ENCODE measurements around the gene GDPGP1.

The GDPGP1 gene

DNA sequence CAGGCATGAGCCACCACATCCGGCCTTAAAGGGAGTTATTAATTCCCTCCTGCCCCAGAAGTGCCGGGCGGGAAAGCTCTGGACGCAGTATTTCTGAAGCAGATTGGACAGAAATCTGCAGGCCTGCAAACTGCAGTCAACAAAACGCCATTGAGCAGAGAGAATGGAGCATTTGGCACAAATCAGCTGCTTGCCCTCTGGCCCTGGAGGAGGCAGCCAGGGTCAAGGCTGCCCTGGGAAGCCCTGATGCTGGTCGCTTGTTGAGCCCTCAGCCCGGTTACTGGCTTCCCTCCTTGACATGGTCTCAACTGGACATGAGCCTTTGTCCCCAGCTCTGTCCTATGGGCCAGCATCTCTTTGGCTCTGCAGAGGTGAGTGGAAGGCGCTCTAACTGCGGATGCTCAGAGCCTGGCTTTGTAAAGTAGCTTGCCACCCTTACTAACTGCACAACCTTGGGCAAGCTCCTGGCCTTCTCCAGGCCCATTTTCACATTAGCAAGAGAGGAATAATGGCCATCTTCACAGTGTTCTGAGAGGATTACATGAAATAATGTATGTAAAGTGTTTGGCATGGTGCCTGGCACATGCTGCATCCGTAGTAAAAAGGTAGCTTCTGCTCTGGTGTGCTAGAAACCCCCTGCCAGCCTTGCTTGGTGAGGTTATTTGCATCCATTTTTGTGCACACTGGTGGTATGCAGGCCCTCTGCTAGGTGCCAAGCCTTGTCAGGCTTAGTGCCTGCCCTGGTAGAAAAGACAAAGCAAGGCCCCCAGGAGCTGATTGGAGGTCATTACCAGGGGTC lies 28.8 kb upstream of the GDPGP1 start:
- TF ChIP-seq CTCF (IDR thresholded peaks at IDR 0.05; ENCODE audit: low read depth, low read length, missing control alignments) = no peak
- no peak for DNase-seq (ENCODE audit: low read depth)
- no peak overlapping the region for H3K4me3 ChIP-seq (ENCODE audit: low read depth, low read length)

- DNase-seq (ENCODE audit: low read depth) = no peak
- no peak overlapping the region for H3K4me3 ChIP-seq (ENCODE audit: low read depth, low read length)
These were observed 28.1 kb upstream of the GDPGP1 start for GRCh38 chr15:90205886-90206285.

DNA sequence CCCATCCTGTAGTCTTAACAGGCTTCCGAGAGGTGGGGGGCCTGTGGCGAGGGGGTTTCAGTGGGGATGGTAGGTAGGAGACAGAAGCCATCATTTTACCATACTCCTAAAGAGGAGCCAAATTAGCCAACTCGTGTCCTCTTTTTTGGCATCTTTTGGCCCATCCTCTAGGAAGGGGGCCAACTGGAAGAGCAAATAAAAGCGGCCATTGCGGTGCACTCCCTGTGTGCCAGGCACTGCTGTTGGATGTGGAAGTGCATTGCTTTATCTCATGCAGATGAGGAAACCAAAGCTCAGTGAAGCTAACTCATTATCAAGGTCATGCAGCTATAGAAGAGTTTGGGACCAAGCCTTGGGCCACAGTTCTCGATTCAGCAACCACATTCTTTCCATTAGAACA lies 26.8 kb upstream of the GDPGP1 start:
- no peak for DNase-seq (ENCODE audit: low read depth)
- H3K4me3 ChIP-seq (ENCODE audit: low read depth, low read length) = no peak overlapping the region
- no peak for TF ChIP-seq CTCF (IDR thresholded peaks at IDR 0.05; ENCODE audit: low read depth, low read length, missing control alignments)

More at GRCh38 chr15:90205886-90206285, 28.1 kb upstream of the GDPGP1 start:
- no peak for TF ChIP-seq CTCF (IDR thresholded peaks at IDR 0.05; ENCODE audit: low read depth, low read length, missing control alignments)

- no peak overlapping the region for H3K4me3 ChIP-seq (ENCODE audit: low read depth, low read length)
- no peak for TF ChIP-seq CTCF (IDR thresholded peaks at IDR 0.05; ENCODE audit: low read depth, low read length, missing control alignments)
- no peak for DNase-seq (ENCODE audit: low read depth)
These were observed 25.7 kb upstream of the GDPGP1 start for GRCh38 chr15:90208356-90208755.

DNA sequence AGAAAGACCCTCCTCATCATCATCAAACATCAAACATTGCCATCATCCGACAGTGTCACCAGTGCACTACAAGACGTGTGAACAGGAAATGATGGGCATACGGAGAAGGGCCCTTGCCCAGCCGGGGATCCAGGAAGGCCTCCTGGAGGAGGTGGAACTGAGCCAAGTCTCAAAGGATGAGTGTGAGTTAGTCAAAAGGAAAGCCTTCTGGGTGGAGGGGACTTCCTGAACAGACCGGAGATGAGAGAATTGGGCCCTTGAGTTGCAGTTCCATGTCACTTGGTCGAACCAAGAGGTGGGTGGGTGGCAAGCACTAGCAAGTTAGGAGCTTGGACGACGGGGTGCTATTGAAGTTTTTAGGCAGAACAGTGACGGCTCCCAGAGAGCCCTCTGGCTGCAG lies 24.4 kb upstream of the GDPGP1 start:
- H3K4me3 ChIP-seq (ENCODE audit: low read depth, low read length) = no peak overlapping the region
- no peak for DNase-seq (ENCODE audit: low read depth)
- TF ChIP-seq CTCF (IDR thresholded peaks at IDR 0.05; ENCODE audit: low read depth, low read length, missing control alignments) = no peak

GRCh38 chr15:90210593-90210992 lies 23.4 kb upstream of the GDPGP1 start:
- TF ChIP-seq CTCF (IDR thresholded peaks at IDR 0.05; ENCODE audit: low read depth, low read length, missing control alignments) = no peak
- DNase-seq (ENCODE audit: low read depth) = no peak
- no peak overlapping the region for H3K4me3 ChIP-seq (ENCODE audit: low read depth, low read length)

GRCh38 chr15:90211009-90211408 lies 23.0 kb upstream of the GDPGP1 start:
- no peak for TF ChIP-seq CTCF (IDR thresholded peaks at IDR 0.05; ENCODE audit: low read depth, low read length, missing control alignments)
- H3K4me3 ChIP-seq (ENCODE audit: low read depth, low read length) = no peak overlapping the region
- DNase-seq (ENCODE audit: low read depth) = no peak

Data from GM12864 (cell line).